A673 (cell line): ENCODE data around the gene NAT10.

Experiments used
- EZH2 ChIP-seq: fragments of 200-600 bp; sonication (generic); IDR thresholded peaks from 2 replicates; pipeline ENCODE4 v1.6.1; 2017; ENCODE audit warnings: borderline replicate concordance, low read depth, mild to moderate bottlenecking, mixed read lengths, antibody characterized with exemption, low read length; ENCODE audit not compliant: poor library complexity, severe bottlenecking
- TF ChIP-seq, protein P1 (sequence below): fragments of 300-800, 200-600 bp; sonication (generic); conservative IDR thresholded peaks from 2 replicates; pipeline ENCODE4 v1.5.1; 2017; ENCODE audit warnings: low read depth, mild to moderate bottlenecking, antibody characterized with exemption, low read length, moderate library complexity, mixed read lengths

DNA sequence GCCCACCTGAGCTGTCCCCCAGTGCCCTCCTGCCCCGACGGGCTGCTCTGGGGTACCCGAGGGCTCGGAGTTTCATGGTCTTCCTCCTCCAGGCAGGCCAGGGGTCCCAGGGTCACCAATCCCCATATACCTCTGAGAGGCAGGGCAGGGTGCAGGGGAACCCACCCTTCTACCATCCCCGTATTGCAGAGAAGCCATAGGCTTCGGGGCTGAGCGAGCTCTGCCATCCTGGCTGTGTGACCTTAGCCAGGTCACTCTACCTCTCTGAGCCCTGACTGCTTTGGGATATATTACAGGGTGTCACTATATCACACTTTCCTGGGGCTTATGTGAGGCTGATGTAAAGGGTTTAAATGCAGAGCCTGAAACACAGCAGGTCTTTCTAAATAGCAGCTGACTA is 57.4 kb downstream of the NAT10 start:
- TF ChIP-seq, protein P1, sequence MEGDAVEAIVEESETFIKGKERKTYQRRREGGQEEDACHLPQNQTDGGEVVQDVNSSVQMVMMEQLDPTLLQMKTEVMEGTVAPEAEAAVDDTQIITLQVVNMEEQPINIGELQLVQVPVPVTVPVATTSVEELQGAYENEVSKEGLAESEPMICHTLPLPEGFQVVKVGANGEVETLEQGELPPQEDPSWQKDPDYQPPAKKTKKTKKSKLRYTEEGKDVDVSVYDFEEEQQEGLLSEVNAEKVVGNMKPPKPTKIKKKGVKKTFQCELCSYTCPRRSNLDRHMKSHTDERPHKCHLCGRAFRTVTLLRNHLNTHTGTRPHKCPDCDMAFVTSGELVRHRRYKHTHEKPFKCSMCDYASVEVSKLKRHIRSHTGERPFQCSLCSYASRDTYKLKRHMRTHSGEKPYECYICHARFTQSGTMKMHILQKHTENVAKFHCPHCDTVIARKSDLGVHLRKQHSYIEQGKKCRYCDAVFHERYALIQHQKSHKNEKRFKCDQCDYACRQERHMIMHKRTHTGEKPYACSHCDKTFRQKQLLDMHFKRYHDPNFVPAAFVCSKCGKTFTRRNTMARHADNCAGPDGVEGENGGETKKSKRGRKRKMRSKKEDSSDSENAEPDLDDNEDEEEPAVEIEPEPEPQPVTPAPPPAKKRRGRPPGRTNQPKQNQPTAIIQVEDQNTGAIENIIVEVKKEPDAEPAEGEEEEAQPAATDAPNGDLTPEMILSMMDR, result no peak
- TF ChIP-seq EZH2, result no peak
